Adrenal gland (tissue), 5 donors: ENCODE results near the gene COL19A1.

Experiments used
- CTCF ChIP-seq, 6 experiments: fragments of 450-650 bp in 4 of 6; fragments of 200-600 bp in 2 of 6; sonication (generic) in 1 of 6; IDR thresholded peaks; 1 replicate in 5 of 6; 2 replicates in 1 of 6; pipeline versions ENCODE4 v1.5.1 to v1.8.0; 2016 to 2021; ENCODE audit warnings: antibody characterized with exemption in 6 of 6, mild to moderate bottlenecking in 2 of 6, moderate library complexity in 1 of 6
- POLR2A ChIP-seq, 2 donors: fragments of 450-650 bp; IDR thresholded peaks; one replicate each; pipeline ENCODE4 v1.6.1; 2017; ENCODE audit warnings: antibody characterized with exemption in 2 of 2, mild to moderate bottlenecking in 2 of 2, moderate library complexity in 1 of 2
- donor health status: DM: no; HTN: no; CAD: no.

GRCh38 chr6:69868961-69869360 is 2.6 kb downstream of the COL19A1 start:
- TF ChIP-seq POLR2A (IDR thresholded peaks at IDR 0.05): no peak
- no peak for TF ChIP-seq CTCF (IDR thresholded peaks at IDR 0.05)
